RCC 7860 (cell line): Measurements from ENCODE around the gene SHC3.

Source experiments
- DNase-seq: peaks from one replicate; pipeline ENCODE4 v3.0.0-alpha.2; 2015; ENCODE audit warnings: low spot score
- FAIRE-seq: peaks from 2 replicates; lab custom pipeline; 2012; peaks lifted over from hg19 to GRCh38; lab: Jason Lieb, UNC

SHC3 gene

GRCh38 chr9:89060790-89061189 is 117.8 kb downstream of the SHC3 start:
- no peak for DNase-seq
- no peak for FAIRE-seq

- FAIRE-seq (no peak), DNase-seq (no peak)
These were observed 118.6 kb downstream of the SHC3 start for GRCh38 chr9:89059925-89060506.

- DNase-seq (no peak), FAIRE-seq (no peak)
These were observed 119.7 kb downstream of the SHC3 start for GRCh38 chr9:89058906-89059305.

GRCh38 chr9:89054865-89055495 is 123.6 kb downstream of the SHC3 start:
- FAIRE-seq (no peak), DNase-seq (no peak)

GRCh38 chr9:89053301-89053700 is 125.3 kb downstream of the SHC3 start:
- DNase-seq: no peak
- FAIRE-seq: no peak

GRCh38 chr9:89052470-89053097 is 126.0 kb downstream of the SHC3 start:
- FAIRE-seq: no peak

GRCh38 chr9:89051421-89052025 is 127.1 kb downstream of the SHC3 start:
- no peak for DNase-seq
- no peak for FAIRE-seq

More at GRCh38 chr9:89052470-89053097, 126.0 kb downstream of the SHC3 start:
- no peak for DNase-seq

GRCh38 chr9:89049646-89050045 is 129.0 kb downstream of the SHC3 start:
- DNase-seq (no peak), FAIRE-seq (no peak)

- DNase-seq: no peak
- FAIRE-seq: no peak
These were observed 130.0 kb downstream of the SHC3 start for GRCh38 chr9:89048616-89049015.

GRCh38 chr9:89047667-89048066 is 131.0 kb downstream of the SHC3 start:
- no peak for FAIRE-seq

GRCh38 chr9:89046832-89047231 is 131.8 kb downstream of the SHC3 start:
- DNase-seq (no peak), FAIRE-seq (no peak)

More at GRCh38 chr9:89047667-89048066, 131.0 kb downstream of the SHC3 start:
- no peak for DNase-seq

- FAIRE-seq (no peak), DNase-seq (no peak)
These were observed 133.7 kb downstream of the SHC3 start for GRCh38 chr9:89044881-89045280.

GRCh38 chr9:89044104-89044503 is 134.5 kb downstream of the SHC3 start:
- no peak for FAIRE-seq
- DNase-seq: no peak

- DNase-seq (no peak), FAIRE-seq (no peak)
These were observed 135.6 kb downstream of the SHC3 start for GRCh38 chr9:89042984-89043383.

- DNase-seq (no peak), FAIRE-seq (no peak)
These were observed 139.0 kb downstream of the SHC3 start for GRCh38 chr9:89039664-89040063.

GRCh38 chr9:89039104-89039465 is 139.5 kb downstream of the SHC3 start:
- FAIRE-seq: no peak
- DNase-seq: no peak

- DNase-seq (no peak), FAIRE-seq (no peak)
These were observed 140.1 kb downstream of the SHC3 start for GRCh38 chr9:89038382-89039103.

GRCh38 chr9:89037891-89038290 is 140.7 kb downstream of the SHC3 start:
- FAIRE-seq (no peak), DNase-seq (no peak)

- DNase-seq (no peak), FAIRE-seq (no peak)
These were observed 141.3 kb downstream of the SHC3 start for GRCh38 chr9:89037346-89037745.

- no peak for FAIRE-seq
- DNase-seq: no peak
These were observed 141.7 kb downstream of the SHC3 start for GRCh38 chr9:89036891-89037290.

- no peak for FAIRE-seq
- no peak for DNase-seq
These were observed 142.2 kb downstream of the SHC3 start for GRCh38 chr9:89036383-89036782.
